GM19452 (cell line): ENCODE results near the gene SPAG4.

Experiments
- ATAC-seq: cut with Tn5 transposase; IDR thresholded peaks from one replicate; pipeline ENCODE4 v1.9.1; 2021; ENCODE audit not compliant: unreplicated experiment

The SPAG4 gene

DNA sequence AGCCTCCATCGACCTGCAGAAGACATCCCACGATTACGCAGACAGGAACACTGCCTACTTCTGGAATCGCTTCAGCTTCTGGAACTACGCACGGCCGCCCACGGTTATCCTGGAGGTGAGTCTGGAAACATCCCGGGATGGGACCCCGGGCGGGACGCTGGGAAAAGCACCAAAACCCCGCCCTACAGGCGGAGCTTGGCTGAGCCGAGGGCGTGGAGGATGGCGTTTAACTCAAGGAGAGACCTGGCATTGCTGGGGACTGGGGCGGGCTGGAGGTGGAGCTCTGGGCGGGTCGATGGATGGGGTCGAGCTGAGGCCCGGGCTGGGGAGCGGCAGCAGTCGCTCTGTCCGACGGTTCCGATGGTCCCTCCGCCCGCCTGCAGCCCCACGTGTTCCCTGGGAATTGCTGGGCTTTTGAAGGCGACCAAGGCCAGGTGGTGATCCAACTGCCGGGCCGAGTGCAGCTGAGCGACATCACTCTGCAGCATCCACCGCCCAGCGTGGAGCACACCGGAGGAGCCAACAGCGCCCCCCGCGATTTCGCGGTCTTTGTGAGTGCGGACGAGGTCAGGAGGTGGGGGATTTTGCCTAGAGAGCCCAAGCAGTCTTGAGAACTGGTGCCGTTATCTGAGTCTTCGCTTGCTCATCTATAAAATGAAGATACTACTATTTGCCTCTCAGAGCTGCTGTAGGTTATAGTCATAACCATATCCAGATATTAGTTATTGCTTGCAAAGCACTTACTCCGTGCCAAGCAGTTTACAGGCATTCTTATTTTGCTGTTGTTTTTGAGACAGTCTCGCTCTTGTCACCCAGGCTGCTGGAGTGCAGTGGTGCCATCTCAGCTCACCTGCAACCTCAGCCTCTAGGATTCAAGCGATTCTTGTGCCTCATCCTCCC lies 3.8 kb downstream of the SPAG4 start:
- peak; percentile 39 for ATAC-seq

DNA sequence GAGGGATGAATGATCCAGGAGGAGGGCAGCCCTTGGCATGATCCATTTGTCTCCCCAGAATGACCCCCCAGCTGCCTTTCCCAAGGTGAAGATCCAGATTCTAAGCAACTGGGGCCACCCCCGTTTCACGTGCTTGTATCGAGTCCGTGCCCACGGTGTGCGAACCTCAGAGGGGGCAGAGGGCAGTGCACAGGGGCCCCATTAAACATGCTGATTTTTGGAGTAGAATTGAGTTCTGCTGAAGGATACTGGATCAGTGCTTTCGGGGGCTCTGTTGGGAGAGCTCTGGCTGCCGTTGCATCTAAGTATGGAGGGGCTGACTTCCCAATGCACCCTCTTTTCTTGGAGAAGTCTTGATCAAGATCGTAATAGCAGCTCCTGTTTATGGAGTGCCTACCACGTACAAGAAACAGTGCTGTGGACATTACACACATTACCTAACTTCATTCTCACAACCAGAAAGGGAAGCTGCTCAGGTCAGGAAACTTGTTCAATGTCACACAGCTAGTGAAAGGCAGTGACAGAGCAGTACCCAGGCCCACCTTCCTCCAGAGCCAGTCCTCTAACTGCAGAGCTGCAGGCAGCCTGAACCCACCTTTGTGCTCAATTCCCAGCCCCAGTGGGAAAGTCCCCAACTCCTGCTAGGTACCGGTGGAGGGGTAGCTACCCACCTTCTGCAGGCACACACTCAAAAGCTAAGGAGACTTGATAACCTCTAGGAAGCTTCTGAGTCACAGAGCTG lies 5.4 kb downstream of the SPAG4 start:
- ATAC-seq: no peak

DNA sequence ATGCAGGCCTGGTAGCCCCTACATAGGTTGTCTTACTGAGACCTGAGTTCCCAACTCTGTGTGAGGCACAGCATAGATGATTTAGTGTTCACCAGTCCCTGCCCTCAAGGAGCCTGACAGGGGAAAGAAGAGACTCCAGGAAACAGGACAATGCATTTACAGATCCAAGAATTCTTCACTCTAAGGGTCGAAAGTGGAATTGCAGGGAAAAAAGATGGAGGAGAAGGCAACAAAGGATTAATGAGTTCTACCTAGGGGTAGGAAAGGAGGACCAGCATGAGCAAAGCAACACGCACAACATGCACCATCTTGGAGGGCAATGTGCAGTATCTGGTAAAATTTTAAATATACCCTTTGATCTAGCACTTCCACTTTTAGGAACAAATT lies 5.9 kb downstream of the SPAG4 start:
- ATAC-seq: no peak

DNA sequence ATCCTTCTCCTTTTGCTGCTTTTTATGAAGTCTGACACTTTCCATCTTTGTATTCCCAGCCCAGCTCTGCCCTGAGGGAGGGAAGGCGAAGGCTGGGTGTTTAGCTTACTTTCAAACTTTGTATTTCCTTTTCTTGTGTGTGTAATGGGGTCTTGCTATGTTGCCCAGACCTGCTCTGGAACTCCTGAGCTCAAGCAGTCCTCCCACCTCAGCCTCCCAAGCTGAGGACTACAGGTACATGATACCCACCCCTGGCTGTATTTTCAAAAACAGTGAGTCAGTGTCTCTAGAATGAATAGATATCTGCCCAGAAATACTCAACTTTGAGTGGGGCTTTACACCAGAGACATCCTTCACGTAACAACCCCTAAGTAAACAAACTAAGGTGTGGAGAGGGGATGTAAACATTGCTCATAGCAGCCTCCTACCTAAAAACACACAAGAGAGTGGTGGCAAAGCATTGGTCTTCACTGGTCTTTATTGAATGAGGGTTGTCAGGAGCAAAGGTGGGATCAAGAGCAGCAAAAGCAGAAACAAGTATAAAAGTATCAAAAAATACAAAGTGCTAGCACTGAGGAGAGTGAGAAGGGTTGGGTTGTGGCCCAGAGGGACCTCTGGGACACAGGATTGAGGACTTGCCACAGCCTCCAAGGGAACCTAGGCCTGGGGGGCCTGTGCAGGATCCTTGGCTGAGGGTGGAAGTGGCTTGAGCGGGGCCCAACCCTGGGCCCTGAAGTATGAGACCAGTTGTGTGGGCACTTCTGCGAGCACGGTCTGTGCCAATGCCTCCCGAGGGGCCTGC lies 10.2 kb downstream of the SPAG4 start:
- ATAC-seq: no peak

DNA sequence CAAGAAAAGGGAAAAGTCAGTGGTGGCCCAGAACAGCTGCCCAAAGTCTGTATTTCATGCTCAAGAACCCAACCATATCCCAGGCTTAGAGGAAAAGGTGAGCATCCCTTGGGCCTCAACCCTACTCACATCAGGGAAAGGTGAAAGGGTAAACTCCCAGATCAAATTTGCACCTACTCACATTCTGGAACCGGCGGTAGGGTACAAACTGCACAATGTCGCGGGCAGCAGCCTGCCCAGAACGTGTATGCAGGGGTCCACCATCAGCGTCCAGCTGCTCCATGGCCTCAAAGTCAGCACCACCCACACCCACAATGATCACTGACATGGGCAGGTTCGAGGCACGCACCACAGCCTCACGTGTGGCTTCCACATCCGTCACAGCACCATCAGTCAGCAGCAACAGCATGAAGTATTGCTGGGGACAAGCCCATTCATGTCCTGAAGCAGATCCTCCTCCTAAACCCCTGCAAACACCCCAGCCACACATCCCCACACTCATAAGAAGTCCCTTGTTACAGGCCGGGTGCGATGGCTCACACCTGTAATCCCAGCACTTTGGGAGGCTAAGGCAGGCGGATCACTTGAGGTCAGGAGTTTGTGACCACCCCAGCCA lies 10.9 kb downstream of the SPAG4 start:
- ATAC-seq: no peak

DNA sequence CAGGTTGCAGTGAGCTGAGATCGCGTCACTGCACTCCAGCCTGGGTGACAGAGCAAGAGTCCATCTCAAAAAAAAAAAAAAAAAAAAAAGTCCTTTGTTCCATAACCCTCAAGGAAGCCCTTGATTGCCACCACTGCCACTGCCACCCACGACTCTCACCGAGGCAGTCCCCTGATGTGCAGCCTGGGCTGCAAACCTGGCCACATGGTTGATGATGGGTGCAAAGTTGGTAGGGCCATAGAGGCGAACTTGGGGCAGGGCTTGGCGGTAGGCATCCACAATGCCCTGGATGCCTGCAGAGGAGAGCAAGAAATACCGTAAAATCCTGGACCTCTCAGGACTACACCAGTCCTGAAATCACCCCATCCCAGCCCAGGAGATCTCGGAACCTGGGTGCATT lies 11.5 kb downstream of the SPAG4 start:
- no peak for ATAC-seq

DNA sequence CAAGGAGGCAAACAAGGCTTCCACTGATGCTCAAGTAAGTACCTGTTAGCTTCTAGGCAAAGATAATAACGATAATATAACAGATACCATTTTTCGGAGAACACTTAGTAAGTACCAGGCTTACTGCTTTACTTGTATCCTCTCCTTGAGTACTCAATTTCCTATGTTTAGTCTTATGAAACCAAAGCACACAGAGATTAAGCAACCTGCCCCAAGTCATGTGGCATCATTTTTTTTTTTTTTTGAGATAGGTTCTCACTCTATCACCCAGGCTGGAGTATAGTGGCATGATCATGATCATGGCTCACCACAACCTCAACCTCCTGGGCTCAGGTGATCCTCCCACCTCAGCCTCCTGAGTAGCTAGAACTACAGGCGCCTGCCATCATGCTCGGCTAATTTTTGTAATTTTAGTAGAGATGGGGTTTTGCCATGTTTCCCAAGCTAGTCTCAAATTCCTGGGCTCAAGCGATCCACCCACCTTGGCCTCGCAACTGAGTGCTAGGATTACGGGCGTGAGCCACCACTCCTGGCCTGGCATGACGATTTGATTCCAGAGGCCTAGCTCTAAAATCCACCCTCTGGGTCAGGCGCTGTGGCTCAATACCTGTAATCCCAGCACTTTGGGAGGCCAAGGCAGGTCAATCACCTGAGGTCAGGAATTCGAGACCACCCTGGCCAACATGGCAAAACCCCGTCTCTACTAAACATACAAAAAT lies 14.0 kb downstream of the SPAG4 start:
- ATAC-seq: no peak

DNA sequence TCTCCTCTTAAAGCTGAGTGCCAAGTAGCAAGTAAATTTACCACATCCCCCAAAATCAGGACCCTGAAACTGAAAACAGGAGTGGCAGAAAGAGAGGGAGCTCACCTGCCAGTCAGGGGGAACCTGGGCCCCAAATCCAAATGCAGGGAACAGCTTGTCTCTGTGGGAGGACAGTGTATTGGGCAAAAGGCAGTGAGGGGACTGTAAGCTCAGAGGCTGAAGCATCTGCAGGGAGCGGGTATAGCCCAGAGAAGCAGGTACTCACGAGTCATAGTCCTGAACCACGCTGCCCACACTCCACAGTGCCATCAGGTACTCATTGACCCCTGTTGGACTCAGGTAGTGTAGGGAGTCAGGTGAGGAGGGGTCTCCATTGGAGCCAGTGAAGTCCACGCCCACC lies 15.0 kb downstream of the SPAG4 start:
- no peak for ATAC-seq

DNA sequence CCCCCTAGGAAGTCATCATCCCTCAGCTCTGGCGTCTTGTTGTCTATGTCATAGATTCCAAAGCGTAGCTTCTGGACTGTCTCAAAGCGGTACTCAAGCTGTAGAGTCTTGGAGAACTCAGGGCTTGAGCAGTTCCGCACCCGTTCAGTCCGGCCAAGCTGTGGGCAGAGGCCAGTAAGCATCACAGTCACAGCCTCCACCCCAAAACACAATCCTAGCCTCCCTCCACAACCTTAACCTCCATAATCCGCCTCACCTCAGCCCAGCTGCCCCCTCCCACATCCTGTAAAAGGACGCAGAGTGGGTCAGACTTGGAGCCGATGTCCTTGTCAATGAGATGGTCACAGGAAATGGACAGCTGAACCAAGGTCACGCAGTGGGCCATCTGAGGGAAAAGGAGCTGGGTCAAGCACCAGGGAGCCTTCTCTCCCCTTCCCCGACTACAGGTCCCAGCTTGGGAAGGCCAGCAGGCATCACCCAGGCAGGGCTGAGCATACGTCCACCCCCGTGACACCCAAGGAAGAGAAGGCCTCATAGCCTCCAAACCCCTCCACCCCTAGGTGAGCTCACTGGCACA lies 17.0 kb downstream of the SPAG4 start:
- no peak for ATAC-seq

DNA sequence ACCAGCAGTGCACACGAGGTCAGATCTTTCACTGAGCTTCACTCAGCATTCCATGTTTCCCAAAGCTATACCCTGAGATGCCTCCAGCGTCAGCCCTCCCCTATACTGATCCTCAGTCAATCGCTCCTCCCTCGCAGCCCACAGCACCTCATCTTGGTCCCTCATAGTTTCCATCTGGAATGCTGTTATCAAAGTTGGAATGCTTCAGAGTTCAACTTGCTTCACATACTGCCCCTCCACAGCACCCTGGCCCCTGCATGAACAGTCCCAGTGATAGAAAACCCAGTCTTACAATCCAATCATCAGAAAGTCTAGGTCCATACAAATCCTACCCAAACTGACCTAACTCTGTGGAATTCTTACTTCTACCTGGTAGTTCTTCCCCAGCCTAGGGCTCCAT lies 20.0 kb downstream of the SPAG4 start:
- no peak for ATAC-seq

DNA sequence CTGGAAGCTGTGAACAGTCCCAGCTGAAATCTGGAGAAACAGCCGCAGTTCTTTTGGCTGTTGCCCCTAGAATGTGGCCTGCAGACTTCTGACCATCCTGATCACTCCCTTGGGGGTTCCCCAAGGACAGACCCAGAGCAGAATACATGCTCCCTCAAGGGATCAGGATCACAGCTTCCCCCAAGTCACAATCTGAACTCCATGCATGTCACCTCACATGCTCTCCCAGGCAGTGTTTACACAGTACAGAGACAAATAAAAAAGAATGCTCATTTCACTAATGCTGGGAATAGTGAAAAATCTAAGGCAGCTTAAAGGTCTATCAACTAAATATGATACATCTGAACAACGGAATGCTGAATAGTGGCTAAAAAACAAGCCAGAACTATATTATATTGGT lies 20.5 kb downstream of the SPAG4 start:
- ATAC-seq: no peak

DNA sequence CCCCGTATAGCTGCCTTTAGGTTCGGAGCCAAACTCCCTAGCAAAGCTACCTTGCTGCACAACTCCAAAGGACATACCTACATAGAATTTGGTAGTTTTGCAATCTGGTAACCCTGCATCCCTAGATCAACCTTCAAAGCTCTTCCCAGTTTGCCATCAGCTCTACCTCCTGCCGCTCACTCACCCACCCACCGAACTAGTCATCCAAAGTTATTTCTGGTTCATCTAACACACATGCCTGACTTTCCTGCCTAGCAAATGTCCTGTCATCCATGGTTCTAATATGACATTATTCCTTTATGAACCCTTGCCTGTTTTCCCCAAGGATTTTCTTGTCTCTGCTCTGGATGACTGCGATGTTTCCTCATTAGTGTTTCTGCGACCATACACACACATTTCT lies 21.6 kb downstream of the SPAG4 start:
- ATAC-seq: no peak

DNA sequence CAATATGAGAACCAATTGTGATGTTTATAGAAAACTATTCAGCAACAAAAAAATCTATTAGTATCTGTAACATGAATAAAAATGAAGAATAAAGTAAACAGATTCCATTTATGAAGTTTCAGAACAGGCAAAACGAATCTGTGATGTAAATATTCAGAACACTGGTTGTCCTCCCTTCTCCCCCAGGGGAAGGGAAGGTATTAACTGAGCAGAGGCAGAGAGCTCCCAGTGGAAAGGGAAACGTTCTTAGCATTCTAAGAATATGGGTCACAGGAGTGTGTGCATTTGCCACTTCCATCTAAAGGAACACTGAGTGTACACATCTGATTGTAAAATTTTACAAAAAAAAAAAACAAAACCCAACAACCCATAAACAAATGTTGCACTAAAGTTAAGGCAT lies 23.1 kb downstream of the SPAG4 start:
- no peak for ATAC-seq

DNA sequence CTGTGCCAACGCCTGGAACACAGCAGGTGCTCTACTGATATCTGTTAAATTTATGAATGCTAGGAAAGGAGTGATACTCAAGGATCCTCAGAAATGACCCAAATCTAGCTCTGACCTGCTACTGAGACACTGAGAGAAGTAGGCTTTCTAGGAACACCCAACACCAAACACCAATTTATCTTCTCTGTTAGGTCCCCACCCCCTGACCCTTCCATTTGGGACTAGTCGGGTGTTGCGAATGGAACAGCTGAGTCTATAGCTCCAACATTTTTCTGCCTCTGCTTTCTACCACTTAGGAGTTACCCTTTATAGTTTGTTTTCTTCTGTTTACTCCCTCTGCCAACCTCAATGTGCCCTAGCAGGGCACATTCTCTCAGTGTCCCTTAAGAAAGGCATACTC lies 25.1 kb downstream of the SPAG4 start:
- ATAC-seq: no peak

DNA sequence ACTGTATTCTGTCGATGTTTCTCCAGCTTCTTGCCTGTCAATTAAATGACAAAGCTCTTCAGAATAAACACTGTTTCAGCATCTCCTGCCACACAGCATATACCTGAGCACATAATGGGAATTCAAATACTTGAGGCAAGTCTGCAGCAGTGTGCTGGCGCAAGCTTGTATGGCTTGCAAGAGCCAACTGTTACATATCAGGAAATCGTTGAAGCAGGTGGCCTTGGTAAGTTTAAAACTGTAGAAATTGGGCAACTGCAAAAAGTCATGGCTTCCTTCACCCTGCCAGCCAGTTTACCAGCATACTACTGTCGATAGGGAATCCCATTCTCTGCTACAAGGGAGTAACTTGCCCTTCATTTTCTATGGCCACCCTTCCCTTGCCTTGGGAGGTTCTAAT lies 26.1 kb downstream of the SPAG4 start:
- no peak for ATAC-seq

DNA sequence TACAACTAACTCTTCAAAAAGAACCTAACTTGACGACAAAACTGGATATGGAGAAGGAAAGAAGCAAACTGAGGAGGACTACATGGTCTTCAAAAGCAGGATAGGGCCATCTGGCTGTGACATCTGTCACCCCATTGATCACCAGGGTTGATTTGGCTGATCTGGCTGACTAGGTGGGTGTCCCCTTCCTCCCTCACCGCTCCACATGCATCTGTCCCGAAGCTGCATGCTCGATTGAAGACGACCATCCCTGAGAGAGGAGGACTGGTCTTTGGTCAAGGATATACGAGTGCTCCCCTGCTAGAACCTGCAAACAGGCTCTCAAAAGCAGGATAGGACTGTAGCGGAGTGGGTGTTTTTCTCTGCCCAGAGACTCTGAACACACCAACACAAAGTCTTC lies 27.4 kb downstream of the SPAG4 start:
- ATAC-seq: no peak

DNA sequence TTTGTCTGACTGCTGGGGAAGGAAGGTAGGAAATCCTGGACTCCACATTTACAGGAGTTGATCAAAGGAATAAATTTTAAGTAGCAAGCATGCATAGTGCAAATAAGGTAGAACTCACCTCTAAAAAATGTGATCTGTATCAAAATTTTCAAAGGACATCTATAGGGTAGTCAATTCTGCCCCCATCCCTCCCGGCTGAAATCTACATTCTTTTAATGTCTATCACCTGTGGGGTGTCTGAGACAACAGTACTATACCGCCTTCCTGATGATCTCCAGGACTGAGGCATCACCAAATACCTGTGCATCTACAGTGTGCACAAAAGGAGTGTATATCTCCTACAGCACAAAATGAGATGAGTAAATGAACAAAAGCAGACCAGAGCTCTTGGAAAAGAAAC lies 29.2 kb downstream of the SPAG4 start:
- ATAC-seq: no peak

DNA sequence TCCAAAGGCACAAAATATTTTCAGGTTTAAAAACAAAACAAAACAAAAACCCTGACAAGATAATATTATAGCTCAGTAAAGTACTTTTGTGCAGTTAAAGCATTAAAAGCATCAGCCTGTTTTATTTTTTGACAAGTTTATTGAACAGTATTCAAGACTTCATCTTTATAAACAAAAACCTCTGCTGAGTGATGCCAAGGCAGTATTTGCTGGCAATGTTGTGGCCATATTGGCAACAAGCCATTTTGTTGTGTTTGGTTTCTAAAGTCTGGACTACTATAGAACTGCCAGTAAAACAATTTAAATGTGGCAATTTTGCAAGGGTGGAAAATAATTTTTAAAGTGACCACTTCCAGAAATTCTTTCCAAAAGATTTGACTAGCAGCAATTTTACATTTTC lies 33.2 kb downstream of the SPAG4 start:
- no peak for ATAC-seq

DNA sequence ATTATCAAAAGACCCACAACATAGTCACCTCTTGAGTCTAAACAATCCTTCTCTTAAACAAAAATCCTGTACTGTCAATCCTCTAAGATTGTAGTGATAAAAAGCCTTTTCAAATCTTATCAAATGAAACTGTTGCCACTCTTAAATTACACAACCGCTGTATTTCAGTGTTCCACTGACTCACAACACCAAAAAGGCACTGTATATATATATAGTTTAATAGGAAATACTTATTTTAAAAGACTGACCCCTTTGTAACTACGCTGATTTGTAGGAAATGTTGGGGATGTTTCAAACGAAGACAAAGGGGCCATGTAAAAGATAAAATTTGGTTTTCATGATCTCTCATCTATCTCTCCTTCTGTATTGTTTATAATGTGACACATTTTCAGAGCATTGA lies 35.0 kb downstream of the SPAG4 start:
- ATAC-seq: no peak

DNA sequence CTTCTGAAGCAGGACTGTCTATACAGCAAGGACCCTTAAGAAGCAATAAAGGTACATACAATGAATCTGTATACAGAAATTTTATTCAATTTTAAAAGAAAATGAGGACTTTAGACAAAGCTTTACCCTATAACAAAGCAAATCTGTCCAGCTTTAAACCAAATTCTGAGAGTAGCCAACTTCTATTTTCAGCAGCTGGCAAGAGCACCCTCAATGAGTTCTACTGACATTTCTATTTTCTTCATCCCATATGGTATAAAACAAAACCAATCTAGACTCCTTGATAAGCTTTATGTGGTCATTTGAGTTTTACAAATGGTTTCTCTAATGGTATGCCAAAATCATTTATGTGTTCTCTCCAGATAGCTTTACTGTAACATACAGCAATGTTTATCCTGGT lies 36.3 kb downstream of the SPAG4 start:
- ATAC-seq: no peak
